Measurements from ENCODE around the gene MAP3K4. TPM values are rescaled to one million over a fixed set of nuclear protein-coding genes. Genes with fewer than 3 reads are reported as not detected.

The MAP3K4 gene
- total RNA-seq, 1 donor: 31.5 TPM

- DNase-seq (ENCODE audit: low read depth): no peak
- TF ChIP-seq CTCF (IDR thresholded peaks at IDR 0.05; ENCODE audit: insufficient read depth, low read depth, low read length): no peak
- H3K4me3 ChIP-seq (ENCODE audit: low read depth, low read length): no peak overlapping the region
These were observed 4.7 kb upstream of the MAP3K4 start for GRCh38 chr6:160986851-160987250.

- H3K4me3 ChIP-seq (ENCODE audit: low read depth, low read length): no peak overlapping the region
- TF ChIP-seq CTCF (IDR thresholded peaks at IDR 0.05; ENCODE audit: insufficient read depth, low read depth, low read length): no peak
- DNase-seq (ENCODE audit: low read depth): no peak
These were observed 4.3 kb upstream of the MAP3K4 start for GRCh38 chr6:160987265-160987664.

DNA sequence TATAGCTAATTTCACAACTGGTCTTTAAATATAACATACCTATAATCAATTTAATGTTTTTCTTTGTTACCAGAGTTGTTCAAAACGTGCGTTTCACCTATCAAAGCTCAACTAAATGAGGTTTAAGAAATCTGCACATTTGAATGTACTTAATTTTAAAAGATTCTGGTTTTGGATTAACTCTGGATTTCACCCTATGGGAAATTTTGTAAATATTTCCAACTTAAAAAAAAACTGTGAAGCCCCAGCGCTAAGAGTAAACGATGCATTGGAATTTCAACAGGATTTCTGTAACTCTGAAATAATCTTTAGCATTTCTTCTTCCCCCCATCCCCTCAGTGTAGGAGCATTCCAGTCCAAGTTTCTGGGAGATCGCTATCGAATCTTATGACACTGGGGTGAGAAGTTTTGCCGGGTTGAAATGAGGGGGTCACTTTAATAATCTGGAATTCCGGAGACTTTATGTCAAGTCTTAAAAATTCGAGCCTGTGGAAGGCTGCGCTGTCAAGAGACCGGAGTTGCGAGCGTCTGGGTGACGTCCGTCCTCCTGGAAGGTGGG, 643 bp upstream of the MAP3K4 start:
- no peak for DNase-seq (ENCODE audit: low read depth)
- H3K4me3 ChIP-seq (ENCODE audit: low read depth, low read length): peak overlapping the region; percentile 68
- TF ChIP-seq CTCF (IDR thresholded peaks at IDR 0.05; ENCODE audit: insufficient read depth, low read depth, low read length): no peak

GRCh38 chr6:160992061-160992979, 751 bp downstream of the MAP3K4 start:
- peak; percentile 75 for TF ChIP-seq CTCF (IDR thresholded peaks at IDR 0.05; ENCODE audit: insufficient read depth, low read depth, low read length)
- peak overlapping the region; percentile 68 for H3K4me3 ChIP-seq (ENCODE audit: low read depth, low read length)
- DNase-seq (ENCODE audit: low read depth): peak; percentile 81

GRCh38 chr6:160992980-160993314, 1.4 kb downstream of the MAP3K4 start:
- DNase-seq (ENCODE audit: low read depth): no peak
- TF ChIP-seq CTCF (IDR thresholded peaks at IDR 0.05; ENCODE audit: insufficient read depth, low read depth, low read length): no peak
- peak overlapping the region; percentile 68 for H3K4me3 ChIP-seq (ENCODE audit: low read depth, low read length)

- no peak for TF ChIP-seq CTCF (IDR thresholded peaks at IDR 0.05; ENCODE audit: insufficient read depth, low read depth, low read length)
- no peak for DNase-seq (ENCODE audit: low read depth)
- H3K4me3 ChIP-seq (ENCODE audit: low read depth, low read length): no peak overlapping the region
These were observed 3.7 kb downstream of the MAP3K4 start for GRCh38 chr6:160995271-160995670.

All from fibroblast of villous mesenchyme (primary cell).